H9 (cell line): ENCODE results near the gene ZNF330. TPM values are rescaled to one million over a fixed set of nuclear protein-coding genes. Genes with fewer than 3 reads are reported as not detected.

ENCODE experiments used
- DNase-seq: peaks from one replicate; pipeline ENCODE4 v3.0.0-alpha.2; 2017
- H2AFZ ChIP-seq: one replicate; pipeline ENCODE4 v1.6.1; 2013; ENCODE audit warnings: mild to moderate bottlenecking, low read length, control low read depth, moderate library complexity
- H2AK5ac ChIP-seq: 2 replicates; pipeline ENCODE4 v1.6.1; 2013; ENCODE audit warnings: low read length, control low read depth, mixed read lengths; ENCODE audit not compliant: insufficient read length
- H2BK120ac ChIP-seq: one replicate; pipeline ENCODE4 v1.6.1; 2013; ENCODE audit warnings: low read depth, mild to moderate bottlenecking, low read length, control low read depth, inconsistent platforms; ENCODE audit not compliant: poor library complexity, severe bottlenecking
- H2BK12ac ChIP-seq: 2 replicates; pipeline ENCODE4 v1.6.1; 2013; ENCODE audit warnings: low read length, control low read depth, mixed read lengths, low read depth; ENCODE audit not compliant: insufficient read length
- H2BK15ac ChIP-seq: 2 replicates; pipeline ENCODE4 v1.6.1; 2013; ENCODE audit warnings: low read depth, low read length, control low read depth
- H2BK20ac ChIP-seq: one replicate; pipeline ENCODE4 v1.6.1; 2013; ENCODE audit warnings: low read depth, mild to moderate bottlenecking, low read length, control low read depth, inconsistent platforms; ENCODE audit not compliant: poor library complexity, severe bottlenecking
- H2BK5ac ChIP-seq: 2 replicates; pipeline ENCODE4 v1.6.1; 2013; ENCODE audit warnings: low read length, control low read depth, mixed read lengths; ENCODE audit not compliant: insufficient read length
- H3K14ac ChIP-seq: 2 replicates; pipeline ENCODE4 v1.6.1; 2013; ENCODE audit warnings: low read length, control low read depth; ENCODE audit not compliant: insufficient read depth
- H3K18ac ChIP-seq: 2 replicates; pipeline ENCODE4 v1.6.1; 2013; ENCODE audit warnings: low read depth, mild to moderate bottlenecking, mixed read lengths, low read length, control low read depth; ENCODE audit not compliant: insufficient read length
- H3K23ac ChIP-seq: 2 replicates; pipeline ENCODE4 v1.6.1; 2013; ENCODE audit warnings: low read length, control low read depth, mixed read lengths, low read depth; ENCODE audit not compliant: insufficient read length
- H3K23me2 ChIP-seq: 2 replicates; pipeline ENCODE4 v1.6.1; 2013; ENCODE audit warnings: low read depth, mild to moderate bottlenecking, mixed read lengths, low read length, control low read depth; ENCODE audit not compliant: insufficient read length, poor library complexity, severe bottlenecking
- H3K27ac ChIP-seq: 2 replicates; pipeline ENCODE4 v1.5.1; 2013; ENCODE audit warnings: low read length, control low read depth, mixed read lengths, low read depth; ENCODE audit not compliant: insufficient read length
- H3K27me3 ChIP-seq: 2 replicates; pipeline ENCODE4 v1.6.1; 2013; ENCODE audit warnings: low read length, control low read depth, inconsistent platforms; ENCODE audit not compliant: insufficient read depth
- H3K4ac ChIP-seq: 2 replicates; pipeline ENCODE4 v1.6.1; 2013; ENCODE audit warnings: low read depth, mild to moderate bottlenecking, control low read depth, inconsistent platforms, low read length, moderate library complexity
- H3K4me1 ChIP-seq: 2 replicates; pipeline ENCODE4 v1.6.1; 2013; ENCODE audit warnings: low read length, control low read depth, inconsistent platforms; ENCODE audit not compliant: insufficient read depth
- H3K4me2 ChIP-seq: 2 replicates; pipeline ENCODE4 v1.6.1; 2013; ENCODE audit warnings: low read length, control low read depth, mixed read lengths; ENCODE audit not compliant: insufficient read length, insufficient read depth
- H3K56ac ChIP-seq: 2 replicates; pipeline ENCODE4 v1.6.1; 2013; ENCODE audit warnings: low read depth, mild to moderate bottlenecking, mixed read lengths, low read length, control low read depth; ENCODE audit not compliant: insufficient read length
- H3K79me1 ChIP-seq: 2 replicates; pipeline ENCODE4 v1.6.1; 2013; ENCODE audit warnings: low read depth, mild to moderate bottlenecking, moderate library complexity, low read length, control low read depth, inconsistent platforms; ENCODE audit not compliant: insufficient read depth, poor library complexity, severe bottlenecking
- H3K79me2 ChIP-seq: 2 replicates; pipeline ENCODE4 v1.6.1; 2013; ENCODE audit warnings: low read length, control low read depth, inconsistent platforms; ENCODE audit not compliant: insufficient read depth
- H3K9ac ChIP-seq: 2 replicates; pipeline ENCODE4 v1.6.1; 2013; ENCODE audit warnings: low read length, control low read depth, mixed read lengths; ENCODE audit not compliant: insufficient read length; ENCODE audit errors: extremely low read depth
- H3K9me3 ChIP-seq: one replicate; pipeline ENCODE4 v1.6.1; 2013; ENCODE audit warnings: low read depth, low read length, inconsistent platforms; ENCODE audit not compliant: control insufficient read depth
- H3T11ph ChIP-seq: one replicate; pipeline ENCODE4 v1.6.1; 2013; ENCODE audit warnings: mild to moderate bottlenecking, low read length, control low read depth, inconsistent platforms
- H4K20me1 ChIP-seq: one replicate; pipeline ENCODE4 v1.6.1; 2013; ENCODE audit not compliant: control insufficient read depth, insufficient read length, insufficient read depth
- H4K5ac ChIP-seq: 2 replicates; pipeline ENCODE4 v1.6.1; 2013; ENCODE audit warnings: low read depth, mild to moderate bottlenecking, mixed read lengths, low read length, control low read depth; ENCODE audit not compliant: insufficient read length
- H4K8ac ChIP-seq: replicated peaks from 2 replicates; pipeline ENCODE4 v1.6.1; 2013; ENCODE audit warnings: low read length, control low read depth, mixed read lengths, low read depth; ENCODE audit not compliant: insufficient read length
- H4K91ac ChIP-seq: 2 replicates; pipeline ENCODE4 v1.6.1; 2013; ENCODE audit warnings: low read depth, mild to moderate bottlenecking, moderate library complexity, mixed read lengths, low read length, control low read depth; ENCODE audit not compliant: insufficient read length
- H3K27ac Mint-ChIP-seq, 3 experiments: 2 replicates in 2 of 3; 3 replicates in 1 of 3; pipeline ENCODE4 v1.8.0; 2020 to 2021; ENCODE audit warnings: mixed read lengths in 3 of 3, mild to moderate bottlenecking in 1 of 3, moderate library complexity in 1 of 3
- H3K27me3 Mint-ChIP-seq: 2 replicates; pipeline ENCODE4 v1.8.0; 2021; ENCODE audit warnings: low read depth, mild to moderate bottlenecking, moderate library complexity, mixed read lengths
- H3K36me3 Mint-ChIP-seq, 3 experiments: 2 replicates in 2 of 3; 3 replicates in 1 of 3; pipeline ENCODE4 v1.8.0; 2020 to 2021; ENCODE audit warnings: low read depth in 3 of 3, mixed read lengths in 3 of 3; ENCODE audit not compliant: insufficient read depth in 1 of 3
- H3K4me1 Mint-ChIP-seq, 2 experiments: 2 replicates each; pipeline ENCODE4 v1.8.0; 2020; ENCODE audit warnings: mixed read lengths in 2 of 2
- H3K4me3 Mint-ChIP-seq, 2 experiments: 2 replicates in 1 of 2; 3 replicates in 1 of 2; pipeline ENCODE4 v1.8.0; 2020 to 2021; ENCODE audit warnings: mild to moderate bottlenecking in 2 of 2, mixed read lengths in 2 of 2, moderate library complexity in 1 of 2
- H3K9me3 Mint-ChIP-seq, 2 experiments: 2 replicates in 1 of 2; 3 replicates in 1 of 2; pipeline ENCODE4 v1.8.0; 2020; ENCODE audit warnings: mild to moderate bottlenecking in 2 of 2, mixed read lengths in 2 of 2, moderate library complexity in 1 of 2
- CTCF ChIP-seq: fragments of 200-600 bp; sonication (generic); conservative IDR thresholded peaks from 3 replicates; pipeline ENCODE4 v1.8.0; 2021; ENCODE audit warnings: antibody characterized with exemption, mild to moderate bottlenecking
- total RNA-seq: library from RNA; stranded (reverse); gene quantifications from 2 replicates; pipeline ENCODE4 v1.2.1, GENCODE V29; 2021

Gene ZNF330
- total RNA-seq, 1 experiment from 2014 or later, result 32.6 TPM

GRCh38 chr4:141248486-141248885 is 27.8 kb downstream of the ZNF330 start:
- no peak overlapping the region for H3K18ac ChIP-seq
- H2BK20ac ChIP-seq, result no peak overlapping the region
- H3K4me1 Mint-ChIP-seq, result no peaks in the 10 kb centered on the region
- no peak overlapping the region for H3K9ac ChIP-seq
- peaks cover 0 to 2% of the 10 kb centered on the region in 2 experiments; a peak in 3 of 5 replicates for H3K9me3 Mint-ChIP-seq
- H3K4me3 Mint-ChIP-seq, result no peak overlapping the region
- no peak overlapping the region for H3K4ac ChIP-seq
- H3K27me3 Mint-ChIP-seq, result no peaks in the 10 kb centered on the region; the same call in 1 of the 2 replicates
- H3K79me2 ChIP-seq, result no peaks in the 10 kb centered on the region
- no peaks in the 10 kb centered on the region for H3K27me3 ChIP-seq
- no peaks in the 10 kb centered on the region for H3K79me1 ChIP-seq
- H3K23ac ChIP-seq, result no peak overlapping the region
- H3K56ac ChIP-seq, result no peak overlapping the region
- H4K5ac ChIP-seq, result no peak overlapping the region
- H2BK15ac ChIP-seq, result no peak overlapping the region
- no peak overlapping the region for H4K8ac ChIP-seq
- no peaks in the 10 kb centered on the region for H3K9me3 ChIP-seq
- no peak overlapping the region for H3K27ac Mint-ChIP-seq
- no peak for DNase-seq
- 0 out of 2 replicates have a peak, but pooled peaks cover 2% of the 10 kb centered on the region for H3K4me1 ChIP-seq
- H2AFZ ChIP-seq, result no peak overlapping the region
- H3K14ac ChIP-seq, result no peak overlapping the region
- H2BK5ac ChIP-seq, result no peak overlapping the region
- no peak for TF ChIP-seq CTCF
- H3K27ac ChIP-seq, result no peak overlapping the region
- no peaks in the 10 kb centered on the region for H3K23me2 ChIP-seq
- H2AK5ac ChIP-seq, result no peak overlapping the region
- no peaks in the 10 kb centered on the region; a peak in 1 of 7 replicates for H3K36me3 Mint-ChIP-seq
- H4K91ac ChIP-seq, result no peak overlapping the region
- no peaks in the 10 kb centered on the region for H4K20me1 ChIP-seq
- no peak overlapping the region for H2BK120ac ChIP-seq
- no peak overlapping the region for H3T11ph ChIP-seq
- no peak overlapping the region for H3K4me2 ChIP-seq
- no peak overlapping the region for H2BK12ac ChIP-seq
